IPS-15b (cell line): Measurements from ENCODE around the gene LSP1.

Source experiments
- H3K27me3 ChIP-seq: one replicate; pipeline ENCODE4 v1.6.1; 2013; ENCODE audit warnings: low read length; ENCODE audit not compliant: control insufficient read depth, insufficient read depth
- H3K36me3 ChIP-seq: one replicate; pipeline ENCODE4 v1.6.1; 2013; ENCODE audit warnings: low read length; ENCODE audit not compliant: control insufficient read depth, insufficient read depth
- H3K4me1 ChIP-seq: one replicate; pipeline ENCODE4 v1.6.1; 2013; ENCODE audit warnings: mild to moderate bottlenecking, low read length; ENCODE audit not compliant: control insufficient read depth, insufficient read depth
- H3K4me3 ChIP-seq: one replicate; pipeline ENCODE4 v1.5.1; 2013; ENCODE audit warnings: low read depth, low read length
- H3K9ac ChIP-seq: one replicate; pipeline ENCODE4 v1.6.1; 2013; ENCODE audit warnings: low read depth, mild to moderate bottlenecking, low read length
- H3K9me3 ChIP-seq: one replicate; pipeline ENCODE4 v1.6.1; 2013; ENCODE audit warnings: mild to moderate bottlenecking, low read length; ENCODE audit not compliant: control insufficient read depth, insufficient read depth

Gene LSP1

GRCh38 chr11:1840780-1841480, 12.0 kb upstream of the LSP1 start:
- H3K36me3 ChIP-seq, result no peaks in the 10 kb centered on the region
- no peaks in the 10 kb centered on the region for H3K4me1 ChIP-seq
- no peak overlapping the region for H3K9ac ChIP-seq
- no peak overlapping the region for H3K4me3 ChIP-seq
- H3K27me3 ChIP-seq, result no peaks in the 10 kb centered on the region
- no peaks in the 10 kb centered on the region for H3K9me3 ChIP-seq

GRCh38 chr11:1841511-1842148, 11.3 kb upstream of the LSP1 start:
- H3K4me3 ChIP-seq, result no peak overlapping the region
- H3K36me3 ChIP-seq, result no peaks in the 10 kb centered on the region
- no peaks in the 10 kb centered on the region for H3K27me3 ChIP-seq
- H3K9me3 ChIP-seq, result no peaks in the 10 kb centered on the region
- H3K4me1 ChIP-seq, result no peaks in the 10 kb centered on the region
- H3K9ac ChIP-seq, result no peak overlapping the region

DNA sequence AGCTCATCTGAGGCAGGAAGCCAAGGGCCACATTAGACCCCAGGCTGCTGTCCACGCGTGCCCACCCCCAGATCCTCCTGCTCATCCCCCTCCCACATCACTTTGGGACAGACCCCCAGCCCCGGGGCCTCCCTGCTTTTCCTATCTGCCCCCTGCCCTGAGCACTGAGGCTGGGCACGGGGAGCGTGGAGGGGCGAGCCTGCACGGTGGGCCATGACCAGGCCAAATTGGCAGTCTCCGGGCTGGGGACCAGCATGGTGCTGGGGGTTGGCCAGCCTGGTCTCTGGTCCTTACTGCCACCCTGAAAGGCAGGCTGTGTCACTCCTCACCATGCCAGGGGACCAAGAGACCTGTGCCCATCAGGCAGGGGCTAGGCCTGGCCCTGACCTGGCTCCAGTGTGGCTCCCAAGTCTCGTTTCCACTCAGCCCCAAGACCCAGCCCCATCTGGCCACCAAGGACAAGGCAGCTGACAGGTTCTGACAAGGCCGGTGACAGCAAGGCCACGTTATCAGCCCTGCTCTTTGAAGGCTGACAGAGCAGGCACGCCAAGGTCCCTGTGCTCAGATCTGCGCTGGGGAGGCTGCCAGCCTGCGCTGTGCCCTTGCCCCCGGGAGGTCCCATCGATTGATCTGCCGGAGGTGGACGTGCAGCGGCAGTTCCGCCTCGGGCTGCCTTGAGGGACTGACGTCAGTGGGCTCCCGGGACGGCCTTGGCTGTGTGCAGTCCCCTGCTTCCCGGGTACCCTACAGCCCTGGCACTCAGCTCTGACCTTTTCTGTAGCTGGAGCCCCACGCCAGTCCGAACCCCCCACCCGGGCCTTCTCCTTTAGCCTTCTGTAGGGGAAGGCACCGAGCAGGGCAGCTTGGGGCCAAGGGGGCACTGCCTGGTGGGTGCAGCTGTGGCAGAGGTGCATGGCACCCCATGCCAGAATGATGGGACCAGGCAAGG, 10.5 kb upstream of the LSP1 start:
- H3K36me3 ChIP-seq, result no peaks in the 10 kb centered on the region
- H3K9ac ChIP-seq, result no peak overlapping the region
- no peaks in the 10 kb centered on the region for H3K4me1 ChIP-seq
- H3K27me3 ChIP-seq, result no peaks in the 10 kb centered on the region
- H3K4me3 ChIP-seq, result no peak overlapping the region
- no peaks in the 10 kb centered on the region for H3K9me3 ChIP-seq

DNA sequence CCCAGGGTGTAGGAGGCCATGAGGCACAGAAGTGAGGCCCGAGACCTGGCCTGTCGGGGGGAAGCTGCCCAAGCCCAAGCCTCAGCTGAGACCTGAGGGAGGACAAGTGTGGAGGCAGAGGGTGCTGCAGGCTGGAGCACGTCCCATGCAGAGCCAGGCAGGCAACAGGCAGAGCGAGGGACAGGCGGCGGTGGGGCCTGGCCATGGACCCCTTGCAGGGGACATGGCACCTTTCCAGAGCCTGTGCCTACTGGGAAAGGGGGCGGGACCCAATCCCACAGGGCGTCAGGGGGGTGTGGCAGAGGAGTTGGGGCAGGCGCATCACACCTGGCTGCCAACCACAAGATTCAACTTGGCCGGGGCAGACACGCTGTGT, 9.8 kb upstream of the LSP1 start:
- no peak overlapping the region for H3K9ac ChIP-seq
- no peaks in the 10 kb centered on the region for H3K27me3 ChIP-seq
- H3K4me1 ChIP-seq, result no peaks in the 10 kb centered on the region
- no peaks in the 10 kb centered on the region for H3K36me3 ChIP-seq
- H3K9me3 ChIP-seq, result no peaks in the 10 kb centered on the region
- no peak overlapping the region for H3K4me3 ChIP-seq

GRCh38 chr11:1843796-1844195, 9.1 kb upstream of the LSP1 start:
- H3K9me3 ChIP-seq, result no peaks in the 10 kb centered on the region
- no peak overlapping the region for H3K4me3 ChIP-seq
- no peak overlapping the region for H3K9ac ChIP-seq
- H3K36me3 ChIP-seq, result no peaks in the 10 kb centered on the region
- no peaks in the 10 kb centered on the region for H3K27me3 ChIP-seq
- no peaks in the 10 kb centered on the region for H3K4me1 ChIP-seq

- no peak overlapping the region for H3K9ac ChIP-seq
- no peaks in the 10 kb centered on the region for H3K36me3 ChIP-seq
- no peaks in the 10 kb centered on the region for H3K9me3 ChIP-seq
- H3K4me3 ChIP-seq, result no peak overlapping the region
- no peaks in the 10 kb centered on the region for H3K4me1 ChIP-seq
- H3K27me3 ChIP-seq, result no peaks in the 10 kb centered on the region
Measured at GRCh38 chr11:1844221-1845094, 8.4 kb upstream of the LSP1 start.

DNA sequence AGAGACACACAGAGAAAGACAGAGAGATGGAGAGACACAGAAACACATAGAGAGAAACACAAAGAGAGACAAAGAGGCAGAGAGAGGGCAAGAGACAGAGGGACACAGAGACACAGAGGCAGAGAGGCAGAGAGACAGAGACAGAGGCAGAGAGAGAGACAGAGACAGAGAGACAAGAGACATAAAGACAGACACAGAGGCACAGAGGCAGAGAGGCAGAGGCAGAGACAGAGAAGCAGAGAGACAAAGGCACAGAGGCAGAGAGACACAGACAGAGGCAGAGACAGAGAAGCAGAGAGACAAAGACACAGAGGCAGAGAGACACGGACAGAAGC, 7.8 kb upstream of the LSP1 start:
- H3K9ac ChIP-seq, result no peak overlapping the region
- no peaks in the 10 kb centered on the region for H3K36me3 ChIP-seq
- no peaks in the 10 kb centered on the region for H3K4me1 ChIP-seq
- no peaks in the 10 kb centered on the region for H3K27me3 ChIP-seq
- H3K9me3 ChIP-seq, result no peaks in the 10 kb centered on the region
- no peak overlapping the region for H3K4me3 ChIP-seq

GRCh38 chr11:1845561-1846452, 7.1 kb upstream of the LSP1 start:
- Histone ChIP-seq H3K9ac (no peak overlapping the region), H3K27me3 (no peaks in the 10 kb centered on the region), H3K36me3 (no peaks in the 10 kb centered on the region), H3K9me3 (no peaks in the 10 kb centered on the region), H3K4me1 (no peaks in the 10 kb centered on the region), H3K4me3 (no peak overlapping the region)

DNA sequence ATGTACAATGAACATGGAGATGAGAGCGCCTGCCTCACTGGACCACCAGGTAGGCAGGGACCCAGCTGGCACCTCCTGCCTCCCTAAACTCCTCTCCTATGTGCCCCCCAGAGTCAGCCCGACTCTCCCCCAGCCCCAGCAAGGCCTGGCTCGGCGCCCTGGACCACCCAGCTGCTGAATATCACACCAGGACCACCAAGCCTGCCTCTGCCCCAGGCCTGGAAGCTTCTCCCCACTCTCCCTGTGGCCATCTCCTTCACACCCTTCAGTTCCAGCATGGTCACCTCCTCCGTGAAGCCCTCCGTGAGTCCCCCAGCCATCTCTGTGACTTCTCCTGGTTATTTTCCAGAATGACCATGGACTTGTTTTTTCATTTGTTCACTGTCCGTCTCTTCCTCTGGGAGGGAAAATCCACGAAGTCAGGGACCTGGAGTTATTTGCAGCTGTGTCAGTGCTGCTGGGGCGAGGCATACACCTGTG, 6.4 kb upstream of the LSP1 start:
- H3K4me1 ChIP-seq, result no peaks in the 10 kb centered on the region
- H3K36me3 ChIP-seq, result no peaks in the 10 kb centered on the region
- no peaks in the 10 kb centered on the region for H3K9me3 ChIP-seq
- H3K4me3 ChIP-seq, result no peak overlapping the region
- no peak overlapping the region for H3K9ac ChIP-seq
- H3K27me3 ChIP-seq, result no peaks in the 10 kb centered on the region

GRCh38 chr11:1847006-1847735, 5.7 kb upstream of the LSP1 start:
- no peaks in the 10 kb centered on the region for H3K9me3 ChIP-seq
- no peak overlapping the region for H3K9ac ChIP-seq
- no peaks in the 10 kb centered on the region for H3K27me3 ChIP-seq
- no peaks in the 10 kb centered on the region for H3K4me1 ChIP-seq
- H3K36me3 ChIP-seq, result no peaks in the 10 kb centered on the region
- H3K4me3 ChIP-seq, result no peak overlapping the region
